BLaER1 (cell line): ENCODE results near the gene STK16.
A peak's percentile ranks its signal among the peaks of the same experiment; 100 is the strongest.
"Not testable (repeated sequence)": the region's sequence is repeated elsewhere in the genome, so short reads cannot be mapped to it uniquely, and the experiment has no call there.

Source experiments
- H3K27ac ChIP-seq: shearing (Covaris generic); formaldehyde crosslinking; 2 replicates; pipeline ENCODE4 v1.8.1; 2022
- H3K27me3 ChIP-seq: shearing (Covaris generic); formaldehyde crosslinking; 2 replicates; pipeline ENCODE4 v1.8.1; 2022
- H3K36me3 ChIP-seq: shearing (Covaris generic); formaldehyde crosslinking; 2 replicates; pipeline ENCODE4 v1.8.1; 2022
- H3K4me1 ChIP-seq: shearing (Covaris generic); formaldehyde crosslinking; 2 replicates; pipeline ENCODE4 v1.8.1; 2022
- H3K4me2 ChIP-seq: shearing (Covaris generic); formaldehyde crosslinking; 2 replicates; pipeline ENCODE4 v1.8.1; 2022
- H3K4me3 ChIP-seq: shearing (Covaris generic); formaldehyde crosslinking; 2 replicates; pipeline ENCODE4 v1.8.1; 2022
- H3K9ac ChIP-seq: shearing (Covaris generic); formaldehyde crosslinking; 2 replicates; pipeline ENCODE4 v1.8.1; 2022
- H3K9me3 ChIP-seq: shearing (Covaris generic); formaldehyde crosslinking; 2 replicates; pipeline ENCODE4 v1.8.1; 2022
- H4K20me1 ChIP-seq: shearing (Covaris generic); formaldehyde crosslinking; 2 replicates; pipeline ENCODE4 v1.8.1; 2022
- Cebpa-rat ChIP-seq: shearing (Covaris generic); IDR thresholded peaks from 2 replicates; pipeline ENCODE4 v1.8.1; 2022

The STK16 gene

GRCh38 chr2:219245148-219245898 is at the start of gene STK16, which contains the start of gene GLB1L:
TSS of gene STK16 (plus strand) at chr2:219245479. CDS start at chr2:219246000, 521 bp downstream.
TSS of gene GLB1L (minus strand) at chr2:219245444. CDS start at chr2:219243573, 1,871 bp downstream.
- TF ChIP-seq Cebpa-rat: no peak
- Histone ChIP-seq H3K4me1 (peaks cover 58% of the 10 kb centered on the region), H3K4me3 (peak within 1 kb of the TSS; percentile 94), H3K27me3 (no peaks in the 10 kb centered on the region), H3K27ac (peak within 1 kb of the TSS; percentile 94), H3K4me2 (peak within 1 kb of the TSS; percentile 98), H3K9me3 (no peaks in the 10 kb centered on the region), H3K36me3 (peaks cover 12% of the 10 kb centered on the region; the same call in 1 of the 2 replicates), H4K20me1 (0 out of 2 replicates have a peak, but pooled peaks cover 5% of the 10 kb centered on the region), H3K9ac (peak within 1 kb of the TSS; percentile 94)

GRCh38 chr2:219197388-219197787 is 47.9 kb upstream of the STK16 start:
- H3K4me1 ChIP-seq: no peaks in the 10 kb centered on the region
- no peaks in the 10 kb centered on the region for H3K9me3 ChIP-seq
- H3K9ac ChIP-seq: no peak overlapping the region
- H3K27me3 ChIP-seq: no peaks in the 10 kb centered on the region
- H3K4me3 ChIP-seq: no peak overlapping the region
- no peak for TF ChIP-seq Cebpa-rat
- no peak overlapping the region for H3K4me2 ChIP-seq
- H4K20me1 ChIP-seq: no peaks in the 10 kb centered on the region
- H3K27ac ChIP-seq: no peak overlapping the region
- H3K36me3 ChIP-seq: no peaks in the 10 kb centered on the region

GRCh38 chr2:219198974-219199373 is 46.3 kb upstream of the STK16 start:
- no peaks in the 10 kb centered on the region for H3K9me3 ChIP-seq
- no peaks in the 10 kb centered on the region for H3K36me3 ChIP-seq
- H3K4me2 ChIP-seq: no peak overlapping the region
- H3K4me1 ChIP-seq: no peaks in the 10 kb centered on the region
- no peaks in the 10 kb centered on the region for H4K20me1 ChIP-seq
- no peak overlapping the region for H3K4me3 ChIP-seq
- H3K27me3 ChIP-seq: no peaks in the 10 kb centered on the region
- no peak overlapping the region for H3K27ac ChIP-seq
- no peak overlapping the region for H3K9ac ChIP-seq
- no peak for TF ChIP-seq Cebpa-rat

- H3K4me2 ChIP-seq: no peak overlapping the region
- H4K20me1 ChIP-seq: no peaks in the 10 kb centered on the region
These were observed 45.6 kb upstream of the STK16 start for GRCh38 chr2:219199470-219200211.

GRCh38 chr2:219200502-219201326 is 44.6 kb upstream of the STK16 start:
- not testable (repeated sequence) for H3K27ac ChIP-seq, H3K4me2 ChIP-seq, H3K9ac ChIP-seq

More at GRCh38 chr2:219199470-219200211, 45.6 kb upstream of the STK16 start:
- H3K9me3 ChIP-seq: no peaks in the 10 kb centered on the region
- H3K4me1 ChIP-seq: no peaks in the 10 kb centered on the region
- H3K36me3 ChIP-seq: no peaks in the 10 kb centered on the region
- H3K27ac ChIP-seq: no peak overlapping the region
- H3K9ac ChIP-seq: no peak overlapping the region
- no peak overlapping the region for H3K4me3 ChIP-seq
- TF ChIP-seq Cebpa-rat: no peak
- no peaks in the 10 kb centered on the region for H3K27me3 ChIP-seq

GRCh38 chr2:219201331-219201730 is 43.9 kb upstream of the STK16 start:
- H3K36me3 ChIP-seq, H3K4me1 ChIP-seq, H3K27me3 ChIP-seq, H3K9me3 ChIP-seq, H3K27ac ChIP-seq, H3K4me2 ChIP-seq, H3K4me3 ChIP-seq, H4K20me1 ChIP-seq, H3K9ac ChIP-seq: not testable (repeated sequence)

More at GRCh38 chr2:219200502-219201326, 44.6 kb upstream of the STK16 start:
- not testable (repeated sequence) for H3K27me3 ChIP-seq, H3K9me3 ChIP-seq, H3K4me3 ChIP-seq, H4K20me1 ChIP-seq, H3K4me1 ChIP-seq, H3K36me3 ChIP-seq

- no peak for TF ChIP-seq Cebpa-rat
- Histone ChIP-seq H3K27ac (no peak overlapping the region), H3K9ac (no peak overlapping the region), H3K4me2 (no peak overlapping the region), H3K4me1 (peaks cover 32% of the 10 kb centered on the region), H3K27me3 (no peaks in the 10 kb centered on the region), H4K20me1 (no peaks in the 10 kb centered on the region), H3K9me3 (no peaks in the 10 kb centered on the region), H3K4me3 (no peak overlapping the region), H3K36me3 (peaks cover 17% of the 10 kb centered on the region)
These were observed 40.7 kb upstream of the STK16 start for GRCh38 chr2:219204425-219205164.

- Histone ChIP-seq H3K27ac (no peak overlapping the region), H3K4me1 (peaks cover 37% of the 10 kb centered on the region), H3K9me3 (no peaks in the 10 kb centered on the region), H3K36me3 (peaks cover 23% of the 10 kb centered on the region), H3K9ac (no peak overlapping the region), H4K20me1 (no peaks in the 10 kb centered on the region), H3K4me3 (no peak overlapping the region), H3K4me2 (no peak overlapping the region), H3K27me3 (no peaks in the 10 kb centered on the region)
- no peak for TF ChIP-seq Cebpa-rat
These were observed 40.1 kb upstream of the STK16 start for GRCh38 chr2:219205165-219205538.

GRCh38 chr2:219205981-219206327 is 39.3 kb upstream of the STK16 start:
- no peaks in the 10 kb centered on the region for H3K27me3 ChIP-seq
- peak overlapping the region; percentile 81 for H3K4me2 ChIP-seq
- H3K27ac ChIP-seq: peak overlapping the region; percentile 81
- no peaks in the 10 kb centered on the region for H3K9me3 ChIP-seq
- TF ChIP-seq Cebpa-rat: no peak
- H3K36me3 ChIP-seq: peaks cover 31% of the 10 kb centered on the region
- H3K9ac ChIP-seq: peak overlapping the region; percentile 78
- no peaks in the 10 kb centered on the region for H4K20me1 ChIP-seq
- H3K4me1 ChIP-seq: peaks cover 40% of the 10 kb centered on the region
- peak overlapping the region; percentile 66 for H3K4me3 ChIP-seq
